Esophagus muscularis mucosa (tissue), 3 donors: ENCODE measurements around the gene RABGGTB.

Experiments
- POLR2A ChIP-seq: fragments of 450-650 bp; IDR thresholded peaks from one replicate; pipeline ENCODE4 v1.6.1; 2017; ENCODE audit warnings: antibody characterized with exemption, moderate library complexity, mild to moderate bottlenecking, low read depth
- POLR2AphosphoS5 ChIP-seq, 2 donors: sonication (generic); formaldehyde crosslinking; IDR thresholded peaks; one replicate each; pipeline ENCODE4 v1.6.1; 2017; ENCODE audit warnings: antibody characterized with exemption in 2 of 2
- TF ChIP-seq, protein P1 (sequence below), 3 experiments: fragments of 200-600 bp in 2 of 3; fragments of 450-650 bp in 1 of 3; sonication (generic) in 2 of 3; IDR thresholded peaks; one replicate each; pipeline ENCODE4 v1.5.1; 2017 to 2019; ENCODE audit warnings: antibody characterized with exemption in 3 of 3, mild to moderate bottlenecking in 2 of 3, moderate library complexity in 1 of 3

DNA sequence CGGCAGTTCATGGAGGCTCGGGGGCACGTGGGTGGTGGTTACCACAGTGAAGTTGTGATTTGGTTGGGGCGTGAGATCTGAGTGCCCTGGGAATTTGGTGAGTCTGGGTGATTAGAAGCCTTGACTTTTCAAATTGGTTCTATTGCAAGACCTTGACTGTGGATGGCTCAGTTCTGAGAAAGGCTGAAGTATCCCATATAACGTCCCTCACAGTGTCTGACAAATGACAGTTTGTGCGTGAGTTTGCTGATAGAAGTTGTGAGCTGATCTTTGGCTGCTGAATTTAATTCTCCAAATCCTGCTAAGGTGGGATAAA is 11.2 kb downstream of the RABGGTB start:
- TF ChIP-seq, protein P1, sequence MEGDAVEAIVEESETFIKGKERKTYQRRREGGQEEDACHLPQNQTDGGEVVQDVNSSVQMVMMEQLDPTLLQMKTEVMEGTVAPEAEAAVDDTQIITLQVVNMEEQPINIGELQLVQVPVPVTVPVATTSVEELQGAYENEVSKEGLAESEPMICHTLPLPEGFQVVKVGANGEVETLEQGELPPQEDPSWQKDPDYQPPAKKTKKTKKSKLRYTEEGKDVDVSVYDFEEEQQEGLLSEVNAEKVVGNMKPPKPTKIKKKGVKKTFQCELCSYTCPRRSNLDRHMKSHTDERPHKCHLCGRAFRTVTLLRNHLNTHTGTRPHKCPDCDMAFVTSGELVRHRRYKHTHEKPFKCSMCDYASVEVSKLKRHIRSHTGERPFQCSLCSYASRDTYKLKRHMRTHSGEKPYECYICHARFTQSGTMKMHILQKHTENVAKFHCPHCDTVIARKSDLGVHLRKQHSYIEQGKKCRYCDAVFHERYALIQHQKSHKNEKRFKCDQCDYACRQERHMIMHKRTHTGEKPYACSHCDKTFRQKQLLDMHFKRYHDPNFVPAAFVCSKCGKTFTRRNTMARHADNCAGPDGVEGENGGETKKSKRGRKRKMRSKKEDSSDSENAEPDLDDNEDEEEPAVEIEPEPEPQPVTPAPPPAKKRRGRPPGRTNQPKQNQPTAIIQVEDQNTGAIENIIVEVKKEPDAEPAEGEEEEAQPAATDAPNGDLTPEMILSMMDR (IDR thresholded peaks at IDR 0.05), result no peak
- TF ChIP-seq POLR2A (no peak), POLR2AphosphoS5 (IDR thresholded peaks at IDR 0.05) (no peak)
